Measurements from ENCODE around the gene GPR55.
A peak's percentile ranks its signal among the peaks of the same experiment; 100 is the strongest.

GPR55 gene

GRCh38 chr2:230861552-230862255 is 63.3 kb downstream of the GPR55 start:
- ATAC-seq (peak; percentile 20), DNase-seq (ENCODE audit: low spot score in 2 of 2) (no peak)
- peaks cover 45% of the 10 kb centered on the region for H3K4me1 Mint-ChIP-seq
- H3K27ac Mint-ChIP-seq: no peak overlapping the region
- peaks cover 3% of the 10 kb centered on the region for H3K9me3 Mint-ChIP-seq
- H3K36me3 Mint-ChIP-seq: peaks cover 5% of the 10 kb centered on the region
- H3K4me3 Mint-ChIP-seq: no peak overlapping the region

Measured in stimulated activated effector memory CD8-positive, alpha-beta T cell treated with anti-CD3 and anti-CD28 coated beads, Interleukin-12 subunit alpha, Interleukin-12 subunit beta, amount 100 ng/mL, for 72 hours (primary cell).